Loucy (cell line): Measurements from ENCODE around the gene SCMH1.

Source experiments
- CTCF ChIP-seq: fragments of 200-600 bp; sonication (generic); conservative IDR thresholded peaks from 2 replicates; pipeline ENCODE4 v1.5.1; 2014; ENCODE audit warnings: mild to moderate bottlenecking, antibody characterized with exemption, low read length
- EZH2phosphoT487 ChIP-seq: fragments of 200-600 bp; IDR thresholded peaks from 2 replicates; pipeline ENCODE4 v1.6.1; 2018; ENCODE audit warnings: antibody characterized with exemption, mild to moderate bottlenecking, moderate library complexity, borderline replicate concordance

- TF ChIP-seq EZH2phosphoT487 (no peak), CTCF (no peak)
Observed at GRCh38 chr1:41233708-41234107, 8.4 kb downstream of the SCMH1 start.
